Chondrocyte (in vitro differentiated cells): ENCODE data around the gene SCGB3A2. TPM values are rescaled to one million over a fixed set of nuclear protein-coding genes. Genes with fewer than 3 reads are reported as not detected.

Experiments
- DNase-seq: peaks from one replicate; pipeline ENCODE4 v3.0.0; 2021; ENCODE audit warnings: mixed read lengths, low spot score
- H3K27ac Mint-ChIP-seq: one replicate; pipeline ENCODE4 v1.8.0; 2021; ENCODE audit warnings: mild to moderate bottlenecking, moderate library complexity, mixed read lengths; ENCODE audit not compliant: unreplicated experiment
- H3K27me3 Mint-ChIP-seq: 2 replicates; pipeline ENCODE4 v1.8.0; 2021; ENCODE audit warnings: low read depth, mixed read lengths
- H3K36me3 Mint-ChIP-seq: 2 replicates; pipeline ENCODE4 v1.8.0; 2021; ENCODE audit warnings: low read depth, mixed read lengths
- H3K4me1 Mint-ChIP-seq: 2 replicates; pipeline ENCODE4 v1.8.0; 2021; ENCODE audit warnings: low read depth, mild to moderate bottlenecking, mixed read lengths
- H3K4me3 Mint-ChIP-seq: one replicate; pipeline ENCODE4 v1.8.0; 2021; ENCODE audit warnings: mild to moderate bottlenecking, moderate library complexity, mixed read lengths; ENCODE audit not compliant: unreplicated experiment
- H3K9me3 Mint-ChIP-seq: 2 replicates; pipeline ENCODE4 v1.8.0; 2021; ENCODE audit warnings: low read depth, mixed read lengths
- total RNA-seq: library from RNA; stranded (reverse); gene quantifications from 3 replicates; pipeline ENCODE4 v1.2.1, GENCODE V29; 2021
- TF ChIP-seq, protein P1 (sequence below): fragments of 200-600 bp; sonication (generic); IDR thresholded peaks from 2 replicates; pipeline ENCODE4 v1.5.0; 2021; ENCODE audit warnings: antibody characterized with exemption, mild to moderate bottlenecking, moderate library complexity

The SCGB3A2 gene
- total RNA-seq, 1 donor from 2014 or later, result not detected

DNA sequence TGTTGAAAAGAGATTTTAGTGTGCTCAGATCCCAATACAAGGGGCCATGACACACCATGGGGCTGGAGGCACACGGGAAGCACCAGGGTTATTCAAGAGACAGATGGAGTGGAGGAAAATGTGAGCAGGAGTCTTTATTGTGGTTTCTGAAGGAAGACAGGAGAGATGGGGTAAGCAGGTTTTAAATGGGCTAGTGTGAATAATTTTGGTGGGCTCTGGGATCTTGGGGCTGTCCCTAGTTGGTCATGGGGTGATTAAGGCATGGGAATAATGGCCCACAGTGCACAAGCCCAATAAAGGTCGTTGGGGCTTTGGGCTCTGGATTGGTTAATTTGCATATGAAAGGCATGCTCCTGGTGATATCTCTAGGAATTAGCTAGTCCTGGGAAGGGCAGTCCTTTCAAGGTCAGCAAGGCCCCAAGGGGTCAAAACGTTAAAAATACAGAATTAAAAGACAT, 3.6 kb upstream of the SCGB3A2 start:
- H3K4me3 Mint-ChIP-seq, result no peak overlapping the region
- TF ChIP-seq, protein P1, sequence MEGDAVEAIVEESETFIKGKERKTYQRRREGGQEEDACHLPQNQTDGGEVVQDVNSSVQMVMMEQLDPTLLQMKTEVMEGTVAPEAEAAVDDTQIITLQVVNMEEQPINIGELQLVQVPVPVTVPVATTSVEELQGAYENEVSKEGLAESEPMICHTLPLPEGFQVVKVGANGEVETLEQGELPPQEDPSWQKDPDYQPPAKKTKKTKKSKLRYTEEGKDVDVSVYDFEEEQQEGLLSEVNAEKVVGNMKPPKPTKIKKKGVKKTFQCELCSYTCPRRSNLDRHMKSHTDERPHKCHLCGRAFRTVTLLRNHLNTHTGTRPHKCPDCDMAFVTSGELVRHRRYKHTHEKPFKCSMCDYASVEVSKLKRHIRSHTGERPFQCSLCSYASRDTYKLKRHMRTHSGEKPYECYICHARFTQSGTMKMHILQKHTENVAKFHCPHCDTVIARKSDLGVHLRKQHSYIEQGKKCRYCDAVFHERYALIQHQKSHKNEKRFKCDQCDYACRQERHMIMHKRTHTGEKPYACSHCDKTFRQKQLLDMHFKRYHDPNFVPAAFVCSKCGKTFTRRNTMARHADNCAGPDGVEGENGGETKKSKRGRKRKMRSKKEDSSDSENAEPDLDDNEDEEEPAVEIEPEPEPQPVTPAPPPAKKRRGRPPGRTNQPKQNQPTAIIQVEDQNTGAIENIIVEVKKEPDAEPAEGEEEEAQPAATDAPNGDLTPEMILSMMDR, result no peak
- H3K27me3 Mint-ChIP-seq, result peaks cover 89% of the 10 kb centered on the region
- H3K4me1 Mint-ChIP-seq, result peaks cover 7% of the 10 kb centered on the region
- no peaks in the 10 kb centered on the region for H3K9me3 Mint-ChIP-seq
- no peak overlapping the region for H3K27ac Mint-ChIP-seq
- peaks cover 14% of the 10 kb centered on the region for H3K36me3 Mint-ChIP-seq
- no peak for DNase-seq

DNA sequence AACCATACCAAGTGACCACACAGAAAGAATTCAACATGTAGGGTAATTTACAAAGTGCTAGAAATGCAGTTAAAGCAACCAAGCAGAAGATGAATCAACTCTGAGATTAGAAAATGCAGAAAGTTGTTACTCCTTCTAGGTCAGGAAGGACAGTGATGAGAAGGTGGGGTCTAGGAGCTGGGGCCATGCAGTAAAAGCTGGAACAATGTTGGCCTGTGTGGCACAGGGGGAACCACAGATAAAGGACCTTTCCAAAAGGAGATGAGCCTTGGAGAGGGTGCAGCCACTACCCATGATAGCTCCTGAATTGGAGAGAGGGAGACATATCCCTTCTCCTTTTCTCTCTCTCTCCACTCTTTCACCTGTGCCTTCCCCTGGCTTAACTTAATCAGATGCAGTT, 2.4 kb upstream of the SCGB3A2 start:
- H3K27ac Mint-ChIP-seq, result no peak overlapping the region
- H3K9me3 Mint-ChIP-seq, result no peaks in the 10 kb centered on the region
- peaks cover 13% of the 10 kb centered on the region for H3K36me3 Mint-ChIP-seq
- no peak overlapping the region for H3K4me3 Mint-ChIP-seq
- TF ChIP-seq, protein P1, result no peak
- no peak for DNase-seq
- peaks cover 90% of the 10 kb centered on the region for H3K27me3 Mint-ChIP-seq
- peaks cover 7% of the 10 kb centered on the region for H3K4me1 Mint-ChIP-seq

DNA sequence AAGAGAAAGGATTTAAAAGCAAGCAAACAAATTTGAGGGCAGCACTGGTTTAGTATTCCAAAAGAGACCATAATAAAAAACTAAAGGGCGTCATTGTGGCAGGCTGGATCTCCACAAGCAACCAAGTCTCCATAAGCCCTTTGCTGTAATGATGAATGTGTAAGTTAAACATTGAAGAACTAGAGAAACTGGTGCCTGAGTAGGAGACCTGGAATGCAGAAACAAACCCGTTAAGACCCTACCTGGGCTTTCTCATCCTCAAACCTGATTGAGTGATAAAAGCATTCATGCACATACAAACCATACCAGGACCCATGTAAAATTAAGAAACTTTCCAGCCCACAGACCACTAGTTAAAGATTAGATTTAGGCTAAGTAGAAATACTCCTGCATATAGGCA, 1.9 kb upstream of the SCGB3A2 start:
- no peak for DNase-seq
- TF ChIP-seq, protein P1, result no peak
- Mint-ChIP-seq H3K4me1 (peaks cover 7% of the 10 kb centered on the region), H3K27me3 (peaks cover 87% of the 10 kb centered on the region), H3K27ac (no peak overlapping the region), H3K36me3 (peaks cover 11% of the 10 kb centered on the region), H3K9me3 (no peaks in the 10 kb centered on the region), H3K4me3 (no peak overlapping the region)

DNA sequence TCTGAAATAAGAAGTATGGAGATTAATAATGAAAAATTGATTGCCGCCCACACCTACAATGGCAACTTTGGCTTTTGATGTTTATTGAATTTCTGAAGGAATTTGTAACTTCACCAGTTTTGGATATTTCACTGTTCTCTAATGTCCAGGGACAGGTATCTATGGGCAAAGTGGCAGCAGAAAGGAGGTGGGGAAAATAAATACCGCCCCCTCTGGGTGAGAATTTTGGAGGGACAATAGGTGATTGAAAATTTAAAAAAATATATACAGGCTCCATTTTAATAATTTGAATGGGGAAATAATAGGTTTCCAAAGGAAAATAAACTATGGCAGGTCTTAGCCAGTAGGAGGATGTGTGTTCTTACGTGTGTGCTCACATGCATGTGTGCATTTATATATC, 1.3 kb downstream of the SCGB3A2 start:
- Mint-ChIP-seq H3K27ac (no peak overlapping the region), H3K4me3 (no peak overlapping the region), H3K4me1 (no peaks in the 10 kb centered on the region), H3K27me3 (peaks cover 74% of the 10 kb centered on the region), H3K9me3 (no peaks in the 10 kb centered on the region), H3K36me3 (peaks cover 3% of the 10 kb centered on the region)
- TF ChIP-seq, protein P1, result no peak
- no peak for DNase-seq

DNA sequence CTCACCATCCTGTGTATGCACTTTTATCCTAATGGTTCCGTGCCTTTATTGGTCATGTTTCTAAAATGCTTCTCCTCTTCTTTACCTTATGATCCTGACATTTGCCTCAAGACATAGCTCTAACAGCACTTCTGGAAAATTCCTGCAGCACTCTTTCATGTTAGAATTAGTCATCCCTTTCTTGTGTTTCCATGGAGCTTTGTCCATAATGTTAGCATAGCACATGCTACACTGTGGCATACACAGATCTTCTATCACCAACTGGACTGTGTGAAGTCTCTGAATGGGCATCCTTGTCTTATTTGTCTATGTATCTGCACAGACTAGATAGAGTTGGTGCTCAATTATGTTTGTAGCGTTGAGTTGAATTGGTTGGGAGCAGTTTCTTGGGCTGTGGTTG, 2.0 kb downstream of the SCGB3A2 start:
- no peak overlapping the region for H3K27ac Mint-ChIP-seq
- peaks cover 70% of the 10 kb centered on the region for H3K27me3 Mint-ChIP-seq
- H3K4me1 Mint-ChIP-seq, result no peaks in the 10 kb centered on the region
- no peaks in the 10 kb centered on the region for H3K9me3 Mint-ChIP-seq
- H3K36me3 Mint-ChIP-seq, result peaks cover 1% of the 10 kb centered on the region
- no peak overlapping the region for H3K4me3 Mint-ChIP-seq
- TF ChIP-seq, protein P1, result no peak
- no peak for DNase-seq
